ENCODE measurements around the gene RND3.

RND3 gene

DNA sequence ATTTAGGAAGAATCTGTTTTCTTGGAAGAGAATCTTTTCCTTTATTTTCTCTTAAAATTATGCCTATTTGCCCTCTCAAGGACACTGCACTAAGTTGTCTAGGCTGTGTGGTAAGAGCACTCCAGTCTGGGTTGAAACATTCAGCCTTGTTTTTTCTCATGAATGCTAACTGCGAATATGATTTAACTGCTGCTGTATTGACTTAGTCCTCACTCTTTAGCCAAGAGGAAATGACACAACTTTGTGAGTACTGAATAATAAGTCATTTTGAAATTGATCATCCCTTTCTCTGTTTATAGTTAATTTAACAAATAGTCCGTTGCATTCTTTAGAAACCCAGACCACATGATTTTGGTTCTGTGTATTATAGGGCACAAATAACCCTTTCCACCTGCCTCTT lies 4.5 kb upstream of the RND3 start:
- H3K4me3 ChIP-seq (ENCODE audit: low read depth, low read length) = no peak overlapping the region
- H3K27ac ChIP-seq = peak overlapping the region; percentile 69
- TF ChIP-seq CTCF (IDR thresholded peaks at IDR 0.05; ENCODE audit: low read depth, low read length, missing control alignments) = no peak
- H3K27me3 ChIP-seq (replicated peaks) = no peaks in the 10 kb centered on the region
- DNase-seq = no peak
- in situ Hi-C loops (cut with HindIII; ENCODE audit: low pct_ligation_motif_present, low sequenced_read_pairs) = no loop called here
- H3K36me3 ChIP-seq (replicated peaks) = no peaks in the 10 kb centered on the region

DNA sequence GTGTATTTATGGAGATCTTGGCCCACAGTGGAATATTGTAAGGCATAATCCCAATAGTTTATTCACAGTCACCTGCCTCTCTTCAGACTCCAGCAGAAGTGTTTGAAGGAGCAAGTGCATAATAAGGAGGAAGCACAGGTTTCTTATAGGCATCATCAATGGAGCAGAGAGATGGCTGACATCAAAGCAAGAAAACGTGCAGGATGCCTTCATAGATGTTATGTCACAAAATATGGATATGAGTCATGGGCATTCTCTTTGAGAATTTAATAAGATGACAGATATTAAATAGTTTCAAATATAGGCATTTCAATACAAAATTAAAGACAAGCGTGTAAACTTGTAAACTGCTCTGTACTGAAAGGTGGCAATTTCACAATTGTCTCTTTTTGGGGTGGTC lies 4.0 kb upstream of the RND3 start:
- Histone ChIP-seq H3K27me3 (replicated peaks) (no peaks in the 10 kb centered on the region), H3K36me3 (replicated peaks) (peaks cover 5% of the 10 kb centered on the region), H3K4me3 (ENCODE audit: low read depth, low read length) (no peak overlapping the region), H3K27ac (peak overlapping the region; percentile 69)
- TF ChIP-seq CTCF (IDR thresholded peaks at IDR 0.05; ENCODE audit: low read depth, low read length, missing control alignments) = no peak
- in situ Hi-C loops (cut with HindIII; ENCODE audit: low pct_ligation_motif_present, low sequenced_read_pairs) = no loop called here
- DNase-seq = no peak

GRCh38 chr2:150490466-150490865 lies 3.0 kb upstream of the RND3 start:
- H3K4me3 ChIP-seq (ENCODE audit: low read depth, low read length) = no peak overlapping the region
- in situ Hi-C loops (cut with HindIII; ENCODE audit: low pct_ligation_motif_present, low sequenced_read_pairs) = no loop called here
- H3K27ac ChIP-seq = no peak overlapping the region
- TF ChIP-seq CTCF (IDR thresholded peaks at IDR 0.05; ENCODE audit: low read depth, low read length, missing control alignments) = no peak
- H3K27me3 ChIP-seq (replicated peaks) = no peaks in the 10 kb centered on the region
- peaks cover 13% of the 10 kb centered on the region for H3K36me3 ChIP-seq (replicated peaks)
- DNase-seq = no peak

- in situ Hi-C loops (cut with HindIII; ENCODE audit: low pct_ligation_motif_present, low sequenced_read_pairs) = no loop called here
- Histone ChIP-seq H3K36me3 (replicated peaks) (peaks cover 33% of the 10 kb centered on the region), H3K4me3 (ENCODE audit: low read depth, low read length) (peak overlapping the region; percentile 98), H3K27ac (peak overlapping the region; percentile 94), H3K27me3 (replicated peaks) (no peaks in the 10 kb centered on the region)
- DNase-seq = no peak
- no peak for TF ChIP-seq CTCF (IDR thresholded peaks at IDR 0.05; ENCODE audit: low read depth, low read length, missing control alignments)
Observed at GRCh38 chr2:150486539-150487484, 655 bp downstream of the RND3 start.

DNA sequence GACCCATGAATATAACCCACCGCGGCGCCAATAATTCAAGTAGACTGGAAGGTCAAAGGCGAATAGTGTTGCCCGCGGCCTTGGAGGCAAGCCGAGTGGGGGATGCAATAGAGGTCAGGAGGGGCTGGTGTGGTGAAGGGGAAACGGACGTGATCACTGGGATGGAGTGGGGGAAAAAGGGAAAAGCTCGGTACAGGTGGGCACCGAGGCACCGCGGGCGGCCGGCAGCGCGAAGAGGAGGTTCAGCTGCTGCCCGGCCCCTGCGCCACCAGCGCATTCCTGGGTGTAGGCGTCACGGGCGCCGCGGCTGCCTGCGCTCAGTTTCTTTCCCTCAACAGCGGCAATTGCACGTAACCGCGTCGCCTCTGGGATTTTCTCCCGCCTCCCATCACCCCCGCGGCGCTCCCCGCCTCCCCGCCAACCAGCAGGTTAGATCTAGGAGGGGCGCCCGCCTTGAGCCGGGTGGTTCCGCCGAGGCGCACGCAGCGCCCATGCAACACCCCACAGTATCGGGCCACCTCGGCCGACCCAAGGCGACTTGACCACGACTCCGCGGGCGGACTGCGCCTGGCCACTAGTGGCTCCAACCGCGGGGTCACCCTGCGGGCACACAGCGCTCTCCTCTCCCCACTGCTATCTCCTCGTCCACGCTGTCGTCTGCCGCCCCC lies 1.5 kb downstream of the RND3 start:
- Histone ChIP-seq H3K27ac (peak overlapping the region; percentile 94), H3K36me3 (replicated peaks) (peaks cover 36% of the 10 kb centered on the region), H3K27me3 (replicated peaks) (no peaks in the 10 kb centered on the region), H3K4me3 (ENCODE audit: low read depth, low read length) (peak overlapping the region; percentile 98)
- TF ChIP-seq CTCF (IDR thresholded peaks at IDR 0.05; ENCODE audit: low read depth, low read length, missing control alignments) = no peak
- DNase-seq = no peak
- in situ Hi-C loops (cut with HindIII; ENCODE audit: low pct_ligation_motif_present, low sequenced_read_pairs) = no loop called here
